ENCODE measurements around the gene NOTCH4.
A peak's percentile ranks its signal among the peaks of the same experiment; 100 is the strongest.
"Not testable (repeated sequence)": the region's sequence is repeated elsewhere in the genome, so short reads cannot be mapped to it uniquely, and the experiment has no call there.

The NOTCH4 gene

GRCh38 chr6:32216998-32217397 is 6.9 kb downstream of the NOTCH4 start:
- DNase-seq: no peak

DNA sequence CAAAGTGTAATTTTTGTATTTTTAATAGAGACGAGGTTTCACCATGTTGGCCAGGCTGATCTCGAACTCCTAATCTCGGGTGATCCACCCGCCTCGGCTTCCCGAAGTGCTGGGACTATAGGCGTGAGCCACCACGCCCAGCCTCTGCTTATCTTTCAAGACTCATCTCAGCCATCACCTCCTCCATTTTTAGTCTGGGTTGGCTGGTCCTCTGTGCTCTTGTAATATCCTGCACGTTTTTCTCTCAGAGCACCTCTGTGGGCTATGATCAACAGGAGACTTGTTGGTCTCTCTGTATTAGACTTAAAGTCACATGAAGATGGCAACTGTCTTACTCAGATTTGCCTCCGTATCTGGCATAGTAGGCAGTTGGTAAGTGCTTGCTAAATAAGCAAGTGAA is 7.6 kb downstream of the NOTCH4 start:
- DNase-seq: no peak

DNA sequence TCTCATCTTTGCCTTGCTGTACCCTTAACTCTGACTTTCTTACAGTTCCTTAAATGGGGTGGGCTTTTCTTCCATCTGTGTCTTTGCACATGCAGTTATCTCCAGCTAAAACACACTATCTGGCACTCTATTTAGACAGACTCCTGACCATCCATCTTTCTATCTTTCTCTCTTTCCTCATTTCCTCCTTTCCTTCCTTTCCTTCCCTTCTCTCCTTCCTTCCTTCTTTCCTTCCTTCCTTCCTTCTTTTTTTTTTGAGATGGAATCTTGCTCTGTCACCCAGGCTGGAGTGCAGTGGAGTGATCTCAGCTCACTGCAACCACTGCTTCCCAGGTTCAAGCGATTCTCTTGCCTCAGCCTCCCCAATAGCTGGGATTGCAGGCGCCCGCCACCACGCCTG is 8.2 kb downstream of the NOTCH4 start:
- DNase-seq: no peak

GRCh38 chr6:32214126-32214525 is 9.7 kb downstream of the NOTCH4 start:
- DNase-seq: no peak

DNA sequence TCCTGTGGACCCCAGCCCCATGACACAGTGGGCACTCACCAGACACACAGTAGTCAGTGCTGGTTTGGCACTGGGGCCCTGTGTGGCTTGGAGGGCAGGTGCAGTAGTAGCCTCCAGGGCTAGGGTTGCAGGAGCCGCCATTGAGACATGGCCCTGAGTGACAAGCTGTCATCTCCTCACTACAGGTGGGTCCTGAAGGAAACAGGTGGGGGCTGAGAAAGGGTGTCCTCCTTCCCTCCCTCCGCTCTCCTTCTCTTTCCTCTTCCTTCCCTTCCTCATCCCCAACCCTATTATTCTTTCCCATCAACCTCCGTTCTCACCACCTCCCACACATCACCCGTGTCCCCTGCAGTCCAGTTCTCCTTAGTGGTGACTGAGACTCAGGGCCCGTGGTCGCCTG is 10.2 kb downstream of the NOTCH4 start:
- DNase-seq: no peak

- no peak for DNase-seq
Observed at GRCh38 chr6:32212076-32212760, 11.6 kb downstream of the NOTCH4 start.

- DNase-seq: not testable (repeated sequence)
Observed at GRCh38 chr6:32211432-32211831, 12.4 kb downstream of the NOTCH4 start.

DNA sequence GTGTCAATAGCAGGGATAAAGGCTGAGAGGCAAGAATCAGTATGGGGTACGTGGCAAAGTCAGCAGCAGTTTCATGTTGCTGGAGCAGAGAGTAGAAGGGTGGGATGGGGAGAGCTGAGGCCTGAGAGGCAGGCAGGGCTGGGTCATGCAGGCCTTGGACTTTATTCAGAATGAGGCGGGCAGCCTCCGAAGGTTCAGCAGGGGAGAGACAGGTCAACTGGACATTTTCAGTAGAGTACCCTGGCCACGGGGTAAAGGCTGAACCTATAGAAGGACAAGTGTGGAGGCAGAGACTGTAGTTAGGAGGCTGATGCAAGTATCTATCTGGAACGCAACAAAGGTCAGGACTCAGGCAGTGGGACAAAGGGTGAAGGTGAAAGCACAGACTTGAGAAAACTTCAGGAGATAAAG is 13.7 kb downstream of the NOTCH4 start:
- no peak for DNase-seq

DNA sequence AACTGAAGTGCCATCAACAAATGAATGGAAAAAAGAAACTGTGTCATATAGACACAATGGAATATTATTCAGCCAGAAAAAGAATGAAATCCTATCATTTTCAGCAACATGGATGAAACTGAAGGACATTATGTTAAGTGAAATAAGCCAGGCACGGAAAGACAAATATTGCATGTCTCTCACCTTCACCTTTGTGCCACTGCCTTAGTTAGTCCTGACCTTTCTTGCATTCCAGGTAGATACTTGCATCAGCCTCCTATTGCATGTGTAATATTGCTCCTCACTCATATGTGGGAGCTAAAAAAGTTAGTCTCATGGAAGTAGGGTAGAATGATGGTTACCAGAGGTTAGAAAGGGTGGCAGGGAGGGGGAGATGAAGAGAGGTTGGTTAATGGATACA is 14.9 kb downstream of the NOTCH4 start:
- no peak for DNase-seq

DNA sequence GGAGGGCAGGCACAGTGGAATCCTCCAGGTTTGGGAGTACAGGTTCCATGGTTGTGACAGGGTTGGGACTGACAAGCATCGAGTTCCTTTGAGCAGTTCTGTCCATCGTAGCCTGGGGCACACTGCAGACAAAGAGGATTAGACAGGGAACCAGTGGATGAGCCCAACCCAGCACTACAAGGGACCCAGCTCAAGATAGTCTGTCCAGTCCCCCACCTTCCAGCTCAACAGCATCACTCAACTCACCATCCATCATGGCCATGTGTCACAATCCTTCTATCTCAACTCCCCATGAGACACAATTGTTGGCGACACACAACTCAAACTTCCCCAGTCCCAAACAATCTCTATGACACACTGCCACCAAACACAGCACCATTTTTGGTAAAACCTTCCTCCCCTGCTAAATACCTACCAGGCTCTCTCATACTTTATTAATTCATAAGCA is 19.6 kb downstream of the NOTCH4 start:
- DNase-seq: no peak

- DNase-seq: no peak
Observed at GRCh38 chr6:32203426-32204267, 20.2 kb downstream of the NOTCH4 start.

DNA sequence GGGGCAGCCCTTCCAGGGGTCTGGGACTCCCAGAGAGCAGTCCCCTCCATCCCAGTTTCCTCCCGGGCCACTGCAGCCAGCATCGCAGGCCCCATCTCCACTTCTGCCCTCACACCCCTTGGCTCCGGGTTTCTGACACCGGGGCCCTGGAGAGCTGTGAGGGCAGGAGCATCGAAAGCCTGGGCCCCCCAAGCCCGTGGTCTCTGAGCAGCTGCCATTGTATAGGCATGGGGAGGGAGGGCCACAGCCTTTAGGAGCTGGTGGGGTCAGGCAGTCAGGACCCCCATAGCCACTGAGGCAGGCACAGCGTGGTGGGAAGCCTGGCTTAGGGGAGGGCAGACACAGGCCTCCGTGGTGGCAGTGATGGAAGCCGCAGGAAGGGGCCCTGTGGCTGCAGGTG is 21.7 kb downstream of the NOTCH4 start:
- DNase-seq: no peak

DNA sequence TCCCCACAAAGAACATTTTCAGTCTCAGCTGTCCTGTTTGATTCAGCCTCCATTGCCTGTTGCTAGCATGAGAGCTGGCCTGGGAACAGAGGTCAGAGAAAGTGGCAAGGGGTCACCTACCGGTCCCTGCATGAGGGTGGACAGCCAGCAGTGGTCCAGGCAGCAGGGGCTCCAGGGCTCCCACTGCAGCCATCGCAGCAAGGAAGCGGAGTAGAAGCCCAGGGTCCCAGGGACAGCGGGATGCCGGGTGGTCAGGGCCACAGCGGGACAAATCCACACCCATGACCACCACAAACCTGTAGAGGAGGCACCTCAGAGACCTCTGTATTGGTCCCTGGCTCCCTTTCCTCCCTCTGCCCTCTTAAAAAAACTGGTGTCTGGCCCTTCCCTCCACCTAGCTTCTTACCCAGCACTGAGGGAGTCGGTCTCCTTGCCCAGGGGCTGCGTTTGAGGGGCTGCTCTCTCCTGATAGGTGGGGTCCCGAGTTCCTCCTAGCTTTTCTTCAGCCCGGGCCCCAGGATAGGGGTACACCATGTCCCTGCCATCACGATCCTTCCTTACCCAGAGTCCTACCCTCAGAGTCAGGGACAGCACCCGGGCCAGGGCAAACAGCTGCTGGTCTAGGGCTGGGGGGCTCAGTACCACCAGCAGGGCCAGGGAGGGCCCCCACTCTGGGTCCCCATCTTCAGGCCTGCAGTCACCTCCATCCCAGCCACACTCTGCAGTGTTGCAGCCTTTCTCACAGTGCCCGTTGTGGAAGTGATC is 23.0 kb downstream of the NOTCH4 start:
- DNase-seq: no peak

- DNase-seq: no peak
Observed at GRCh38 chr6:32198866-32199265, 25.0 kb downstream of the NOTCH4 start.

- DNase-seq: no peak
Observed at GRCh38 chr6:32198345-32198696, 25.5 kb downstream of the NOTCH4 start.

- DNase-seq: no peak
Observed at GRCh38 chr6:32196682-32197616, 26.9 kb downstream of the NOTCH4 start.

- DNase-seq: no peak
Observed at GRCh38 chr6:32195902-32196681, 27.8 kb downstream of the NOTCH4 start.

DNA sequence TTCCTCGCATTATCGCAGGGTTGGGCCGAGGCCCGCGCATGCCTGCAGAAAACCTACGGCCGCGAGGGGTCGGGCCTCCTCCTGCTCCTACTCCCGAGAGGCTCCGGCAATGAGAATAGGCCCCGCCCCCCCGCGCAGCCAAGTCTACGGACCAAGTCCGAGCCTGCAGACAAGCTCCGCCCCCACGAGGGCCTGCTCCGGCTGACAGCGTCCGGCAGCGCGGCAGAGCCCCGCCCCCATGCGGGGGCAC is 28.3 kb downstream of the NOTCH4 start:
- DNase-seq: peak; percentile 95

GRCh38 chr6:32194825-32195651 is 28.8 kb downstream of the NOTCH4 start:
- DNase-seq: no peak

GRCh38 chr6:32194388-32194787 is 29.5 kb downstream of the NOTCH4 start:
- DNase-seq: no peak

- DNase-seq: not testable (repeated sequence)
Observed at GRCh38 chr6:32193096-32193495, 30.8 kb downstream of the NOTCH4 start.

All from NCI-H1694 treated with DMSO at 0.1 percent for 48 hours (cell line).